GM23338 (cell line): Measurements from ENCODE around the gene LMF2.

Experiments
- CTCF ChIP-seq, 2 experiments: fragments of 200-600 bp in 1 of 2; sonication (generic) in 1 of 2; conservative IDR thresholded peaks; 2 replicates each; pipeline versions ENCODE4 v1.5.1 to v1.6.1; 2016 to 2017; ENCODE audit warnings: antibody characterized with exemption in 2 of 2, low read depth in 2 of 2, mild to moderate bottlenecking in 2 of 2, moderate library complexity in 1 of 2
- EZH2 ChIP-seq: fragments of 200-600 bp; sonication (generic); IDR thresholded peaks from one replicate; pipeline ENCODE4 v1.8.0; 2017; ENCODE audit warnings: antibody characterized with exemption, mild to moderate bottlenecking, low read depth; ENCODE audit not compliant: unreplicated experiment

GRCh38 chr22:50498322-50498890 lies 9.1 kb downstream of the LMF2 start:
- peak; percentile 79 to 86 for TF ChIP-seq CTCF (conservative IDR thresholded peaks at IDR 0.05; ENCODE audit: low read depth in 2 of 2)
- TF ChIP-seq EZH2: no peak
